HUES6 (cell line): ENCODE measurements around the gene SPRYD4.

Experiments used
- H3K27ac ChIP-seq: 2 replicates; pipeline ENCODE4 v1.7.0; 2013; ENCODE audit warnings: low read depth, mild to moderate bottlenecking, low read length, inconsistent platforms
- H3K27me3 ChIP-seq: 2 replicates; pipeline ENCODE4 v1.6.1; 2013; ENCODE audit warnings: low read length; ENCODE audit not compliant: control insufficient read depth, insufficient read depth
- H3K36me3 ChIP-seq: 2 replicates; pipeline ENCODE4 v1.6.1; 2013; ENCODE audit warnings: low read length; ENCODE audit not compliant: control insufficient read depth, insufficient read depth
- H3K4me1 ChIP-seq: 2 replicates; pipeline ENCODE4 v1.6.1; 2013; ENCODE audit warnings: low read length; ENCODE audit not compliant: control insufficient read depth, insufficient read depth
- H3K4me3 ChIP-seq: 2 replicates; pipeline ENCODE4 v1.5.1; 2013; ENCODE audit warnings: low read depth, low read length
- H3K9ac ChIP-seq: one replicate; pipeline ENCODE4 v1.6.1; 2013; ENCODE audit warnings: mild to moderate bottlenecking, low read length
- H3K9me3 ChIP-seq: 2 replicates; pipeline ENCODE4 v1.6.1; 2013; ENCODE audit warnings: low read depth, low read length; ENCODE audit not compliant: control insufficient read depth, insufficient read depth

The SPRYD4 gene

GRCh38 chr12:56449622-56449984 is 18.8 kb upstream of the SPRYD4 start:
- no peaks in the 10 kb centered on the region for H3K9me3 ChIP-seq
- H3K4me3 ChIP-seq = peak overlapping the region; percentile 95
- H3K36me3 ChIP-seq = peaks cover 9% of the 10 kb centered on the region; the same call in 1 of the 2 replicates
- no peaks in the 10 kb centered on the region for H3K27me3 ChIP-seq
- H3K27ac ChIP-seq = peak overlapping the region; percentile 93
- peak overlapping the region; percentile 94 for H3K9ac ChIP-seq
- H3K4me1 ChIP-seq = peaks cover 9% of the 10 kb centered on the region

- Histone ChIP-seq H3K36me3 (peaks cover 6% of the 10 kb centered on the region; the same call in 1 of the 2 replicates), H3K4me3 (no peak overlapping the region), H3K27me3 (peaks cover 4% of the 10 kb centered on the region; the same call in 1 of the 2 replicates), H3K4me1 (peaks cover 9% of the 10 kb centered on the region), H3K27ac (no peak overlapping the region), H3K9ac (no peak overlapping the region), H3K9me3 (no peaks in the 10 kb centered on the region)
Observed at GRCh38 chr12:56450241-56450640, 18.1 kb upstream of the SPRYD4 start.

- Histone ChIP-seq H3K4me1 (peaks cover 9% of the 10 kb centered on the region), H3K9me3 (no peaks in the 10 kb centered on the region), H3K9ac (no peak overlapping the region), H3K36me3 (peaks cover 6% of the 10 kb centered on the region; the same call in 1 of the 2 replicates), H3K27ac (no peak overlapping the region), H3K4me3 (no peak overlapping the region), H3K27me3 (peaks cover 4% of the 10 kb centered on the region; the same call in 1 of the 2 replicates)
Observed at GRCh38 chr12:56451147-56451546, 17.2 kb upstream of the SPRYD4 start.

- Histone ChIP-seq H3K4me3 (no peak within 1 kb of the TSS), H3K36me3 (no peaks in the 10 kb centered on the region), H3K9ac (no peak within 1 kb of the TSS), H3K4me1 (peaks cover 9% of the 10 kb centered on the region), H3K9me3 (no peaks in the 10 kb centered on the region), H3K27me3 (peaks cover 4% of the 10 kb centered on the region; the same call in 1 of the 2 replicates), H3K27ac (no peak within 1 kb of the TSS)
Observed at GRCh38 chr12:56454557-56454956, 13.8 kb upstream of the SPRYD4 start, which contains the start of gene MIP. MIP (minus strand) TSS chr12:56454657; CDS start chr12:56454613, 44 bp downstream.

- Histone ChIP-seq H3K27me3 (peaks cover 4% of the 10 kb centered on the region; the same call in 1 of the 2 replicates), H3K4me3 (no peak overlapping the region), H3K4me1 (0 out of 2 replicates have a peak, but pooled peaks cover 5% of the 10 kb centered on the region), H3K27ac (no peak overlapping the region), H3K36me3 (no peaks in the 10 kb centered on the region), H3K9ac (no peak overlapping the region), H3K9me3 (no peaks in the 10 kb centered on the region)
Observed at GRCh38 chr12:56457817-56458216, 10.6 kb upstream of the SPRYD4 start.

GRCh38 chr12:56461235-56462159 is 6.9 kb upstream of the SPRYD4 start:
- Histone ChIP-seq H3K4me1 (peaks cover 9% of the 10 kb centered on the region; the same call in 1 of the 2 replicates), H3K27ac (no peak overlapping the region), H3K4me3 (no peak overlapping the region), H3K9me3 (no peaks in the 10 kb centered on the region), H3K27me3 (no peaks in the 10 kb centered on the region), H3K9ac (no peak overlapping the region), H3K36me3 (no peaks in the 10 kb centered on the region)

GRCh38 chr12:56462565-56462964 is 5.8 kb upstream of the SPRYD4 start:
- no peak overlapping the region for H3K4me3 ChIP-seq
- H3K27me3 ChIP-seq = no peaks in the 10 kb centered on the region
- H3K27ac ChIP-seq = no peak overlapping the region
- no peaks in the 10 kb centered on the region for H3K36me3 ChIP-seq
- no peaks in the 10 kb centered on the region for H3K9me3 ChIP-seq
- H3K9ac ChIP-seq = no peak overlapping the region
- peaks cover 9% of the 10 kb centered on the region; the same call in 1 of the 2 replicates for H3K4me1 ChIP-seq

GRCh38 chr12:56469007-56469930 is 891 bp downstream of the SPRYD4 start:
- Histone ChIP-seq H3K9me3 (no peaks in the 10 kb centered on the region), H3K9ac (peak overlapping the region; percentile 95), H3K27me3 (no peaks in the 10 kb centered on the region), H3K36me3 (peaks cover 38% of the 10 kb centered on the region), H3K4me1 (0 out of 2 replicates have a peak, but pooled peaks cover 4% of the 10 kb centered on the region), H3K4me3 (peak overlapping the region; percentile 87), H3K27ac (peak overlapping the region; percentile 83; the same call in 1 of the 2 replicates)

GRCh38 chr12:56474389-56474788 is 6.0 kb downstream of the SPRYD4 start:
- Histone ChIP-seq H3K9me3 (no peaks in the 10 kb centered on the region), H3K27me3 (no peaks in the 10 kb centered on the region), H3K36me3 (peaks cover 42% of the 10 kb centered on the region), H3K9ac (no peak overlapping the region), H3K27ac (no peak overlapping the region), H3K4me1 (0 out of 2 replicates have a peak, but pooled peaks cover under 1% of the 10 kb centered on the region), H3K4me3 (no peak overlapping the region)

- Histone ChIP-seq H3K27me3 (no peaks in the 10 kb centered on the region), H3K4me1 (no peaks in the 10 kb centered on the region), H3K4me3 (no peak overlapping the region), H3K9ac (no peak overlapping the region), H3K9me3 (no peaks in the 10 kb centered on the region), H3K27ac (no peak overlapping the region), H3K36me3 (peaks cover 26% of the 10 kb centered on the region)
Observed at GRCh38 chr12:56476143-56476542, 7.8 kb downstream of the SPRYD4 start.
